Caco-2 (cell line): Measurements from ENCODE around the gene AKAP12. TPM values are rescaled to one million over a fixed set of nuclear protein-coding genes. Genes with fewer than 3 reads are reported as not detected.
A peak's percentile ranks its signal among the peaks of the same experiment; 100 is the strongest.

ENCODE experiments used
- BruUV-seq: library from RNA; stranded (reverse); fragments of 400-500 nt; replicated peaks from 2 replicates; lab custom pipeline; 2021; lab: Mats Ljungman, UMichigan
- CTCF ChIA-PET: fragments of 300-600 bp; sonication (Branson Sonifier 250); formaldehyde crosslinking; loops from one replicate; lab custom pipeline; 2022; ENCODE audit warnings: antibody characterized with exemption; lab: Charles Lee
- POLR2A ChIA-PET: fragments of 300-600 bp; sonication (Branson Sonifier 250); formaldehyde crosslinking; loops from one replicate; lab custom pipeline; 2022; ENCODE audit warnings: antibody characterized with exemption; lab: Charles Lee
- DNase-seq, 2 experiments: peaks; one replicate each; pipeline versions ENCODE4 v3.0.0 to v3.0.0-alpha.2; 2020 to 2022
- H3K27me3 ChIP-seq: replicated peaks from 2 replicates; pipeline ENCODE4 v1.6.0; 2011; ENCODE audit warnings: low read length; ENCODE audit not compliant: control insufficient read depth, insufficient read depth
- H3K36me3 ChIP-seq: 2 replicates; pipeline ENCODE4 v1.5.1; 2011; ENCODE audit warnings: low read length; ENCODE audit not compliant: control insufficient read depth, insufficient read depth
- H3K4me1 ChIP-seq: fragments of 250-450 bp; sonication (Bioruptor Pico); 2 replicates; pipeline ENCODE4 v1.5.1; 2020; ENCODE audit warnings: mild to moderate bottlenecking
- H3K4me3 ChIP-seq: 2 replicates; pipeline ENCODE4 v1.5.1; 2011; ENCODE audit warnings: low read depth, mild to moderate bottlenecking, control low read depth, low read length
- H3K9me3 ChIP-seq: fragments of 250-450 bp; sonication (Bioruptor Pico); 2 replicates; pipeline ENCODE4 v1.5.1; 2020; ENCODE audit warnings: mild to moderate bottlenecking, moderate library complexity
- H3K27ac Mint-ChIP-seq: one replicate; pipeline ENCODE4 v1.8.0; 2022; ENCODE audit warnings: mixed read lengths; ENCODE audit not compliant: unreplicated experiment
- H3K27me3 Mint-ChIP-seq: one replicate; pipeline ENCODE4 v1.8.0; 2022; ENCODE audit warnings: mixed read lengths; ENCODE audit not compliant: insufficient read depth, unreplicated experiment
- H3K36me3 Mint-ChIP-seq: one replicate; pipeline ENCODE4 v1.8.0; 2022; ENCODE audit warnings: mild to moderate bottlenecking, mixed read lengths; ENCODE audit not compliant: insufficient read depth, unreplicated experiment
- H3K4me1 Mint-ChIP-seq: one replicate; pipeline ENCODE4 v1.8.0; 2022; ENCODE audit warnings: low read depth, mixed read lengths; ENCODE audit not compliant: unreplicated experiment
- H3K4me3 Mint-ChIP-seq: one replicate; pipeline ENCODE4 v1.8.0; 2022; ENCODE audit warnings: mild to moderate bottlenecking, moderate library complexity, mixed read lengths; ENCODE audit not compliant: unreplicated experiment
- H3K9me3 Mint-ChIP-seq: one replicate; pipeline ENCODE4 v1.8.0; 2022; ENCODE audit warnings: mixed read lengths; ENCODE audit not compliant: unreplicated experiment
- intact Hi-C: fragments of 100-400 bp; cut with micrococcal nuclease; formaldehyde crosslinking; loops from one replicate; pipeline ENCODE4 v1.10.0; 2022; ENCODE audit not compliant: unreplicated experiment
- total RNA-seq: library from RNA; stranded (reverse); gene quantifications from 2 replicates; pipeline ENCODE4 v1.2.3, GENCODE V29; 2022
- TF ChIP-seq, protein P1 (sequence below), 2 experiments: fragments of 200-600 bp in 1 of 2; IDR thresholded peaks; 1 replicate in 1 of 2; 2 replicates in 1 of 2; pipeline versions ENCODE4 v1.5.1 to v1.8.0; 2011 to 2022; ENCODE audit warnings: antibody characterized with exemption in 1 of 2, control low read depth in 1 of 2, inconsistent platforms in 1 of 2, low read depth in 1 of 2, low read length in 1 of 2, mild to moderate bottlenecking in 1 of 2, moderate library complexity in 1 of 2; ENCODE audit not compliant: insufficient read depth in 1 of 2, severe bottlenecking in 1 of 2, unreplicated experiment in 1 of 2

The AKAP12 gene
- total RNA-seq, 1 experiment from 2014 or later, result 0.93 TPM

DNA sequence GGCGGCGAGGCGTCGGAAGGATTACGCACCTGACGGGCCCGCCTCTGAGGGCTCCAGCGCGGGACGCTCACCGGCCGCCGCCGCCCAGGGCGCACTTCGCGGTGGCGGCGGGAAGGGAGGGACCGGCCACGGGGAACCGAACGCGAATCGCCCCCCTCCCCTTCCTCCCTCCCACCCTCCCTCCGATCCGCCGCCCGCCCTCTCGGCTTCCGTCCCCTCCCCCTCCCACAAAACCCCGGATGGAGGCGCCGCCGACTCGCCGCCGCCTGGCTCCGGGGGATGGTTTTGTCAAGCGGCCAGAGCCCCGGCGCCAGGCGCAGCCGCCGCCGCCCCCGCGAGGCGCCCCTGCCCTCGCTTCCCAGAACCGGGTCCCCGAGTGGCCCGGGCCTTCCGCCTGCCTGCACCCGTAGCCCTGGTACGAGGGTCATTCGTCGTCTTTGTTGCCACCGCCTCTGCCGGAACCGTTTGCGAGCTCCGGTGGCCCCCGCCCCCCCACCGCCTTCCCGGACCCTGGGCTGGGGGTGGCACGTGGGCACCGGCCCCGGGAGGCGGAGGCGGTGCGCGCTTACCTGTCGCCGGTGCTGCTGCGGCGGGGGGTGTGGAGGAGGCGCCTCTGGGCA is 151.2 kb downstream of the AKAP12 start:
- H3K4me3 ChIP-seq, result peak overlapping the region; percentile 72
- POLR2A ChIA-PET, result interaction anchor here (0.6 to 1.0 kb wide), 2 partner anchors 842 to 850 kb away, joined by 4 to 8 read pairs; no protein-coding TSS in a partner anchor
- peak overlapping the region; percentile 88 for H3K4me3 Mint-ChIP-seq
- H3K36me3 Mint-ChIP-seq, result peaks cover 16% of the 10 kb centered on the region
- peak overlapping the region; percentile 88 for H3K27ac Mint-ChIP-seq
- H3K4me1 ChIP-seq, result peaks cover 17% of the 10 kb centered on the region
- H3K9me3 ChIP-seq, result no peaks in the 10 kb centered on the region
- intact Hi-C loops, result loop anchor here (2.0 kb wide), 1 partner anchor 62 kb away; the partner anchor contains the start of gene RMND1
- H3K4me1 Mint-ChIP-seq, result peaks cover 18% of the 10 kb centered on the region
- CTCF ChIA-PET, result interaction anchor here (0.6 kb wide), 1 partner anchor 483 kb away, joined by 4 read pairs; no protein-coding TSS in a partner anchor
- no peaks in the 10 kb centered on the region for H3K27me3 ChIP-seq
- no peaks in the 10 kb centered on the region for H3K27me3 Mint-ChIP-seq
- no TSS peak for BruUV-seq
- TF ChIP-seq, protein P1, sequence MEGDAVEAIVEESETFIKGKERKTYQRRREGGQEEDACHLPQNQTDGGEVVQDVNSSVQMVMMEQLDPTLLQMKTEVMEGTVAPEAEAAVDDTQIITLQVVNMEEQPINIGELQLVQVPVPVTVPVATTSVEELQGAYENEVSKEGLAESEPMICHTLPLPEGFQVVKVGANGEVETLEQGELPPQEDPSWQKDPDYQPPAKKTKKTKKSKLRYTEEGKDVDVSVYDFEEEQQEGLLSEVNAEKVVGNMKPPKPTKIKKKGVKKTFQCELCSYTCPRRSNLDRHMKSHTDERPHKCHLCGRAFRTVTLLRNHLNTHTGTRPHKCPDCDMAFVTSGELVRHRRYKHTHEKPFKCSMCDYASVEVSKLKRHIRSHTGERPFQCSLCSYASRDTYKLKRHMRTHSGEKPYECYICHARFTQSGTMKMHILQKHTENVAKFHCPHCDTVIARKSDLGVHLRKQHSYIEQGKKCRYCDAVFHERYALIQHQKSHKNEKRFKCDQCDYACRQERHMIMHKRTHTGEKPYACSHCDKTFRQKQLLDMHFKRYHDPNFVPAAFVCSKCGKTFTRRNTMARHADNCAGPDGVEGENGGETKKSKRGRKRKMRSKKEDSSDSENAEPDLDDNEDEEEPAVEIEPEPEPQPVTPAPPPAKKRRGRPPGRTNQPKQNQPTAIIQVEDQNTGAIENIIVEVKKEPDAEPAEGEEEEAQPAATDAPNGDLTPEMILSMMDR (IDR thresholded peaks at IDR 0.05; ENCODE audit: insufficient read depth in 1 of 2, low read depth in 1 of 2, low read length in 1 of 2, severe bottlenecking in 1 of 2, unreplicated experiment in 1 of 2), result no peak
- no peaks in the 10 kb centered on the region for H3K9me3 Mint-ChIP-seq
- peaks cover 1% of the 10 kb centered on the region; the same call in 1 of the 2 replicates for H3K36me3 ChIP-seq
- DNase-seq, result peak; percentile 74 to 78

DNA sequence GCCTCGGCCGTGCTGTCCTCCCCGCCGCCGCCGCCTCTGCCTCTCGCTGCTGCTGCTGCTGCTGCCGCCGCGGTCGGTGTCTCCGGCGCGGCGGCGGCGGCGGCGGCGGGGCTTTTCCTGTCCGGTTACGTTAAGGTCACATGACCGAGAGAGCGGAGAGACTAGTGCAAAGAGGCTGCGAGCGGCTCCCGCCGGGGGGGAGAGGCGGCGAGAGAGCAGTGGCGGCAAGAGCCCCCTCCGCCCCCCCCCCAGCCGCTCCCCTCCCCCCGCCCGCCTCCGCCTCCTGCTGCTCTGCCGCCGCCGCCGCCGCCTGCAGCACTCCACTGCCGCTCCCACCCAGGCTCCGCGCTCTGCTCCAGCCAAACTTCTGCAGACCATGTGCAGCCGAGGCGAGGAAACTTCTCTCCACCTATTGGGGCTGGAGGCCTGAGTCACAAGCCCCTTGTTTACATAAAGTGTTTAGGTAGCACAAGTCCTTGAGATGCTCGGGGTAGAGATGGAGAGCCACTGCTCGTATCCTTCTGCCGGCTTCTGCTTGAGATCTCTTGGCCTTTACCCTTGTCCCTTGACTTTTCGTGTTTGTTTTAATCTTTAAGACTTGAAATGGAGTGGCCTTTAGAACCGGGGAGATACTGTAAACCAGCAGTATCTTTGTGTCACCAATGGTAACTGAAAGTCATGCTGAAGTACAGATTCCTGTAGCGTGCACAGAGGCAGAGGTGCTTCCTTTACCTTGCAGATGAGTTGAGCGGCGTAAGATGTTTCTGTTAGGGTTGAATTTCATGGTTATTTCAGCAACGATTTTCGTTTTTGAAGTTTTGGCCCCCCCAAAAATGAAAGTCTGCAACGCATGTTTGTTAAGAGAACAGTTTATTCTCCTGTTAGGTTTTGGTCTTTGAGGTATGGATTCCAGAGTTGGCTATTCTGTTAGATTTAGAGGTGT is 152.0 kb downstream of the AKAP12 start, which contains the start of gene ZBTB2:
ZBTB2 (minus strand) TSS at position 89 of the 943 bp plus-strand sequence. CDS start 17,922 bp downstream, outside the sequence.
- H3K9me3 ChIP-seq, result no peaks in the 10 kb centered on the region
- DNase-seq, result peak; percentile 71 to 80
- H3K36me3 Mint-ChIP-seq, result peaks cover 16% of the 10 kb centered on the region
- H3K9me3 Mint-ChIP-seq, result no peaks in the 10 kb centered on the region
- ChIA-PET POLR2A (no interaction called here), CTCF (no interaction called here)
- H3K27me3 Mint-ChIP-seq, result no peaks in the 10 kb centered on the region
- H3K27me3 ChIP-seq, result no peaks in the 10 kb centered on the region
- TF ChIP-seq, protein P1 (IDR thresholded peaks at IDR 0.05; ENCODE audit: insufficient read depth in 1 of 2, low read depth in 1 of 2, low read length in 1 of 2, severe bottlenecking in 1 of 2, unreplicated experiment in 1 of 2), result no peak
- peak within 1 kb of the TSS; percentile 88 for H3K4me3 Mint-ChIP-seq
- intact Hi-C loops, result loop anchor here (2.0 kb wide), 1 partner anchor 61 kb away; the partner anchor contains the start of gene RMND1
- peaks cover 17% of the 10 kb centered on the region for H3K4me1 ChIP-seq
- peak within 1 kb of the TSS; percentile 72 for H3K4me3 ChIP-seq
- BruUV-seq, result no TSS peak
- peak within 1 kb of the TSS; percentile 88 for H3K27ac Mint-ChIP-seq
- H3K36me3 ChIP-seq, result peaks cover 1% of the 10 kb centered on the region; the same call in 1 of the 2 replicates
- H3K4me1 Mint-ChIP-seq, result peaks cover 18% of the 10 kb centered on the region

DNA sequence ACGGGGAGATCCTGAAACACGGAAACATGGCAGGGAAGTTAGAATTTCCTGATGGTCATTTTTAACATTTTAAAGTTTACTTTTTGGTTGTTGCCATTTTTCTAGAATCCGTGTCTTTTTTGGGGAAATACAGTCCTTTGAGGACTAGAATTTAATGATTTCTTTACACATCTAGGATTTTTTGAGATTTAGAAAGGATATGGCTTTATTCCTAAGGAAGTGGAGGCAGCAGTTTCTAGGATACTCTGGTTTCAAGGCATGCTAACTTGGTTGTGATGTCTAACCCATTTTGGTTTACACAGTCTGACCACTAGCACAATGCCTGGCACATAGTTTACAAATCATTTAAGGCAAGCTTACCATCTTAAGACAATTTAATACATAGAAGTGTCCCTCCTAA is 152.7 kb downstream of the AKAP12 start:
- BruUV-seq, result TSS peak; percentile 38
- H3K36me3 ChIP-seq, result peaks cover 1% of the 10 kb centered on the region; the same call in 1 of the 2 replicates
- DNase-seq, result no peak
- peaks cover 18% of the 10 kb centered on the region for H3K4me1 Mint-ChIP-seq
- TF ChIP-seq, protein P1 (IDR thresholded peaks at IDR 0.05; ENCODE audit: insufficient read depth in 1 of 2, low read depth in 1 of 2, low read length in 1 of 2, severe bottlenecking in 1 of 2, unreplicated experiment in 1 of 2), result no peak
- intact Hi-C loops, result no loop called here
- POLR2A ChIA-PET, result no interaction called here
- no peaks in the 10 kb centered on the region for H3K27me3 Mint-ChIP-seq
- peak overlapping the region; percentile 72 for H3K4me3 ChIP-seq
- H3K27ac Mint-ChIP-seq, result peak overlapping the region; percentile 88
- no peaks in the 10 kb centered on the region for H3K27me3 ChIP-seq
- CTCF ChIA-PET, result no interaction called here
- H3K9me3 Mint-ChIP-seq, result no peaks in the 10 kb centered on the region
- H3K4me3 Mint-ChIP-seq, result peak overlapping the region; percentile 88
- H3K4me1 ChIP-seq, result peaks cover 17% of the 10 kb centered on the region
- H3K9me3 ChIP-seq, result no peaks in the 10 kb centered on the region
- peaks cover 21% of the 10 kb centered on the region for H3K36me3 Mint-ChIP-seq
